GM19238 (cell line): ENCODE results near the gene THOC5.
"Not testable (repeated sequence)": the region's sequence is repeated elsewhere in the genome, so short reads cannot be mapped to it uniquely, and the experiment has no call there.

Experiments
- DNase-seq: peaks from one replicate; pipeline ENCODE4 v3.0.0; 2011; ENCODE audit warnings: low spot score; ENCODE audit not compliant: insufficient read length

THOC5 gene

DNA sequence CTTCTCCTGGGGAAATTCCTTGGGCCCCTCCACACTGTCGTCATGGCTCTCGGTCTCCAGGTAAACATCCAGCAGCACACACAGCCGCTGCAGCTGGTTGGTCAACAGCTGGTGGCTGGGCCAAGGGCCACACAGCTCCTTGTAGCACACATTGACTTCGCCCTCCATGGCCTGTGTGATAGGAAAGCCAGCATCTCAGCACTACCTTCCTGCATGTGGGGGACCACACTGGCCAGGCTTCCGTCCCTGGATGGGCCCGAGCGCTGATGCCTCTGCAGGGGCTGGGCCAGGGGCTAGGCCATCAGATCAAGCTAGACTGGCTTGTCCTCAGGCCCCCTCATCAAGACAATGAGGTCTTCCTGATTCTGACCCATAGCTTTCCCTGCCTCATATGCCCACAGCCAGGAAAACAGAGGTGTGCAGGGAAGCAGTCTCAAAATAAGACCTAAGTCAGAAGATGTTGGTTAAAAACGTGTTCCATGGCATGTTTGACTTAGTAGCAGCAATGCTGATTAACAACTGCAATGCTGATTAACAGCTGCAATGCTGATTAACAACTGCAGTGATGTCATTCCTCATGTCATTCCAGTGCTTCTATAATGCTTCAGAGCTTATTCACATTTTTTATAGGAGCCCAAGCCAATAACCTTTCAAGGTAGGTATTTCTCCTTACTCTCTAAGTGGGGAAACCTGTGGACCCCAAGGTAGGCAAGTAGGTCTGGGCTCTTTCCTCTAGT is 42.3 kb downstream of the THOC5 start:
- no peak for DNase-seq

DNA sequence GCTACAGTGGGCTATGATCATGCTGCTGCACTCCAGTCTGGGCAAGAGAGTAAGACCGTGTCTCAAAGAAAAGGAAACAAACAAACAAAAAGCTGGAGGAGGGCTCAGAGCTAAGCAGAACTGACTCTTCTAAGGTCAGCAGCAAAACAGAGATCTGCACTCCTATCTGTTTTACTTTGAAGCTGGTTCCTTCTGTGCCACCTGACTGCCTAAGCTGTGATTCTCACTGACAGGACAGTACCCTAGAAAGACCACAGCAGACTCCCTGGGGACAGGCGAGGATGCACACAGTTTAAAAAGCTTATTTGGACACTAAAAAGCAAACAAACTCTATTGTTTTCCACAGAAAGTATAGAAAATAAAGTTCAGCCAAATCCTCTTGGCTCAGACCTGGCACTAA is 43.0 kb downstream of the THOC5 start:
- DNase-seq = no peak

DNA sequence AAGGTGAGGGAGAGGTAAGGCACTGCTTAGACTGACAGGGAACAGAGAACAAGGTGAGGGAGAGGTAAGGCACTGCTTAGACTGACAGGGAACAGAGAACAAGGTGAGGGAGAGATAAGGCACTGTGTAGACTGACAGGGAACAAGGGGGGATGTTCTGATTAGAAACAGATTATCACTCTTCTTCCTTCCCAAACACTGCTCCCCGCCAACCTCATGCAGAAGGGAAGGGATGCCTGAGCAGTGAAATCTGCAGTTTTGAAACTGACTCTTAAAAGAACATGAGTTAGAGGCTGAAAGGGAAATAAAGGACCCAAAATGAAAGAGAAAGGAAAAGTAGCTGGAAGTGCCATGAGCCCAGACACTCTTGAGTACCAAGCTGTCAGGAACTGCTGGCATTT is 43.7 kb downstream of the THOC5 start:
- no peak for DNase-seq

DNA sequence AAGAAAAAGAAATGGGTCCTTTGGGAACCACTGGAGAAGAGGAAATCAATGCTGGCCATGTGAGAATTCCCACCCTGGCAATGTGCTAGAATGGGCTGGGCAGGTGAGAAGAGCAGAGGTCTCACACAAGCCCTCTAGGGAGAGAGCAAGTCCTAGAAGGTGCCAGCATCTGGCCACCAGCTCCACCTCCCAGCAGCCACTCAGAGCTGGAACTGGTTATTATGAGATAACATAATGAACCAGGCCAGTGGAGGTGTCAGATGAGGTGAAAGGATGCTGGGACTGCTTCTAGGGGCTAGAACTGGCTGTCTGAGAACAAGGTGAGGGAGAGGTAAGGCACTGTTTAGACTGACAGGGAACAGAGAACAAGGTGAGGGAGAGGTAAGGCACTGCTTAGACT is 44.3 kb downstream of the THOC5 start:
- no peak for DNase-seq

DNA sequence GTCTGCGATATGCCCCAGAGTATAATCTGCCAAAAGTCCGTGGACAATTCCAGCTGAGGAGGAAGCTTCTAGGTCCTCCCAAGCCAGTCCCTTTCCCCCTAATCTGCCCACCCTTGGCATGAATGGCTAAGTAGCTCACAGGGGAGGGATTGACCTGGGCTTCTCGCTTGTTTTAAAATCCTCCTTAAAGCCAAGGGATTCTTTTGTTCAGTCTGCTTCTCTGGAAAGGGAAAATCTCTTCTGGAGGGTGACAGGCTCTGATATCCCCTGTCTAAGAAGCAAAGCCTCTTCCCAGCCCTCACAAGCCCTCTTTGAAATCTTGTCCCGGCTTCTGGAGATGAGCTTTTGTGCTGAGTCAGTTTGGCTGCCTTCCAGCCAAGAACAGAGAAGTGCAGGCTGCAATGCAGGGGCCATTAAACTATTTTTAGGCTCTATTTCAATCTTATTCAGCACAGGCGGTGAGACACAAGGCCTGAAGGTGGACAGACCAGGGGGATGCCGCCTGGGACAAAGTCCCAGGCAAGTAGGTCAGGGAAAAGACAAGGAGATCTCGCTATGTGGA is 49.7 kb downstream of the THOC5 start:
- no peak for DNase-seq

DNA sequence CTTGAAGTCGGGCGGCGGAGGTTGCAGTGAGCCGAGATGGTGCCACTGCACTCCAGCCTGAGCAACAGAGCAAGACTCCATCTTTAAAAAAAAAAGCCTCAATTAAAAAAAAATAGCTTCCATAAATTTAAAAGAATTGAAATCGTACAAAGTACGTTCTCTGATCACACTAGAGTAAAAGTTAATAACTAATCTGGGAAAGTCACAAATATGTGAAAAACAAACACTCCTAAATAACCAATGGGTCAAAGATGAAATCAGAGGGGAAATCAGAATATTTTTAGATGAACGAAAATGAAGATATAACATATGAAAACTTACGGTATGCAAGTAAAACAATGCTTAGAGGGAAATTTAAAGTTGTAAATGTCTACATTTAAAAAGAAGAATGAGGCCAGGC is 53.7 kb downstream of the THOC5 start:
- no peak for DNase-seq

DNA sequence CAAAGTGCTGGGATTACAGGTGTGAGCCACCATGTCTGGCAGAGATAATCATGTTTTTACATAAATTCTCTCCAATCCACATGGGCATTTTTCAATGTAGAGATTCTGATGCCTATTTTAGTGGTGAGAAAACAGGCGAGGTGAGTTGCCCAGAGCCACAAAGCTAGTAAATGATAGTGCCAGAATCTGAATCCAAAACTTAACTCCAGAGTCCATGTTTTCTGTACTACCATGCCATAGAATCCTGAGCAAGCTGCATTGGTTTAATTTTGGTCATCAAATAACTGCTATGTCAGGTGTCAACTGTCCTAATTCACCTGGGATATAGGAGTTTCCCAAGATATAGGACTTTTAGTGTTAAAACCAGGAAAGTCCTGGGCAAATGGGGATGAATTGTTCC is 59.9 kb downstream of the THOC5 start:
- no peak for DNase-seq

DNA sequence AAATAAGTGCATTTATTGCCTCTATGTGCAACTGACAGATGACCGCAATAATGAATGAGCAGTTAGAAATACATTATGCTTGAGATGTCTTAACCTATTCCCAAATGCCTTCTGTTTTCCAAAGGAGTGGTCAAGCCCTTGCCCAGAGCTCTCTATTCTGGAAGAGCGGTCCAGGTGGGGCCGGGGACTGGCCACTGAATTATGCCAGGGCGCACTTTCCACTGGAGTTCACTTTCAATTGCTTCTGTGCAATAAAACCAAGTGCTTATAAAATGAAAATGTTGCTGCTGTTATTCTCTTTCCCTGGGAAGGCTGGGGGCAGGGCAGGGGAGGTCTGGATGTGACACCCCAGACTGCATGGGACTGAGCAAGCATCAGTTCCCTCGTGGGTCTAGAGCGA is 62.5 kb downstream of the THOC5 start:
- no peak for DNase-seq

DNA sequence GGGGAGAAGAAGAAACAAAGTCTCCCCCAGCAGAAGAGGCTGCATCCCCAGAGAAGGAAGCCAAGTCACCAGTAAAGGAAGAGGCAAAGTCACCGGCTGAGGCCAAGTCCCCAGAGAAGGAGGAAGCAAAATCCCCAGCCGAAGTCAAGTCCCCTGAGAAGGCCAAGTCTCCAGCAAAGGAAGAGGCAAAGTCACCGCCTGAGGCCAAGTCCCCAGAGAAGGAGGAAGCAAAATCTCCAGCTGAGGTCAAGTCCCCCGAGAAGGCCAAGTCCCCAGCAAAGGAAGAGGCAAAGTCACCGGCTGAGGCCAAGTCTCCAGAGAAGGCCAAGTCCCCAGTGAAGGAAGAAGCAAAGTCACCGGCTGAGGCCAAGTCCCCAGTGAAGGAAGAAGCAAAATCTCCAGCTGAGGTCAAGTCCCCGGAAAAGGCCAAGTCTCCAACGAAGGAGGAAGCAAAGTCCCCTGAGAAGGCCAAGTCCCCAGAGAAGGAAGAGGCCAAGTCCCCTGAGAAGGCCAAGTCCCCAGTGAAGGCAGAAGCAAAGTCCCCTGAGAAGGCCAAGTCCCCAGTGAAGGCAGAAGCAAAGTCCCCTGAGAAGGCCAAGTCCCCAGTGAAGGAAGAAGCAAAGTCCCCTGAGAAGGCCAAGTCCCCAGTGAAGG is 64.3 kb downstream of the THOC5 start:
- not testable (repeated sequence) for DNase-seq

DNA sequence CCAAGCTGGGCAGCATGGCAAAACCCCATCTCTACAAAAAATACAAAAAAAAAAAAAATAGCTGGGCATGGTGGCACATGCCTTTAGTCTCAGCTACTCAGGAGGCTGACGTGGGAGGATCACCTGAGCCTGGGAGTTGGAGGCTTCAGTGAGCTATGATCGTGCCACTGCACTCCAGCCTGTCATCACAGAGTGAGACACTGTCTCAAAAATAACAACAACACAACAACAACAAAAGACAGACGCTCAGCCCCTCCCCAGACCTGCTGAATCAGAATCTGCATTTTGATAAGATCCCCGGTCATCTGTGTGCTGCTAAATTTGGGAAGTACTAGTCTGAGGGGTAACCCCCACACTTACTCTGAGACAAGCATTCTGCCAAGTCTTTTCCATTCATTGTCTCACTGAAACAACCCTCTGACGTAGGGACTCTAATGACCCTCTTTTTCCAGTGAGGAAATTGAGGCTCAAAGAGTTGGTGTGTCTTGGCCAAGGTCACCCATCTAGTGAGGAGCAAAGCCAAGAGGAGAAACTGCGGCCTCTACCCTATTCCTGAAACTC is 66.1 kb downstream of the THOC5 start:
- no peak for DNase-seq

DNA sequence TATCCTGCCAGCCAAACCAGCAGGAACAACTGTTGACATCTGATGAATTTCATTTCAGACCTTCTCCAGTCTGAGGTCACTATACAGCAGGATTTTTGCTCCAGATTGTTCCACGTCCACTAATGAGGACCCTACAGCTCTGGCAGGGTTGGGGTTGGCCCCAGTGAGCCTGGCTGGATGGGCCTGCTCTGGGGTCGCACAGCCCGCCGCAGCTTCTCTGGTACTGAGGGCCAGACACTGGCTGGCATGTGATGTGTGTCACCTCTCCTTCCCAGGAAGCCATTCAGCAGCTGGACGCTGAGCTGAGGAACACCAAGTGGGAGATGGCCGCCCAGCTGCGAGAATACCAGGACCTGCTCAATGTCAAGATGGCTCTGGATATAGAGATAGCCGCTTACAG is 68.1 kb downstream of the THOC5 start:
- DNase-seq = no peak

DNA sequence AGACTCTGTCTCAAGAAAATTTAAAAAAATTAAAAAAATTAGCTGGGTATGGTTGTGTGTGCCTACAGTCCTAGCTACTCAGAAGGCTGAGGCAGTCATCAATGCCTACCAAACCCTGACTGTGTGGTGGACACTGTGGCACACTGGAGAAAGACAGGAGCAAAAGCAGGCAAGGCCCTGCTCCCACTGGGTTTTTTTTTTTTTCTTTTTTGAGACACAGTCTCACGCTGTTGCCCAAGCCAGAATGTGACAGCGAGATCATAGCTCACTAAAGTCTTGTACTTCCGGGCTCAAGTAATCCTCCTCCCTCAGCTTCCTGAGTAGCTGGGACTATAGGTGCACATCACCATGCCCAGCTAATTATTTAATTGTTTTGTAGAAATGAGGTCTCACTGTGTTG is 68.9 kb downstream of the THOC5 start:
- DNase-seq = no peak

DNA sequence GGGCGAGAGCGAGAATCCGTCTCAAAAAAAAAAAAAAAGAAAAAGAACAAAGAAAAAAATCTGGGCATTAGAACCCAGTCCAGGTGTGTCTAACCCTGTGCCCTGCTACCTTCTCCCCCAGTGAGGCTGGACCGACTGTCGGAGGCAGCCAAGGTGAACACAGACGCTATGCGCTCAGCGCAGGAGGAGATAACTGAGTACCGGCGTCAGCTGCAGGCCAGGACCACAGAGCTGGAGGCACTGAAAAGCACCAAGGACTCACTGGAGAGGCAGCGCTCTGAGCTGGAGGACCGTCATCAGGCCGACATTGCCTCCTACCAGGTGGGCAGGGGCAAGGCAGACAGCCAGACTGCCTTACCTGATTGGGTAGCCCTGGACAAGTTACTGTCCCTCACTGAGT is 70.3 kb downstream of the THOC5 start:
- DNase-seq = no peak

DNA sequence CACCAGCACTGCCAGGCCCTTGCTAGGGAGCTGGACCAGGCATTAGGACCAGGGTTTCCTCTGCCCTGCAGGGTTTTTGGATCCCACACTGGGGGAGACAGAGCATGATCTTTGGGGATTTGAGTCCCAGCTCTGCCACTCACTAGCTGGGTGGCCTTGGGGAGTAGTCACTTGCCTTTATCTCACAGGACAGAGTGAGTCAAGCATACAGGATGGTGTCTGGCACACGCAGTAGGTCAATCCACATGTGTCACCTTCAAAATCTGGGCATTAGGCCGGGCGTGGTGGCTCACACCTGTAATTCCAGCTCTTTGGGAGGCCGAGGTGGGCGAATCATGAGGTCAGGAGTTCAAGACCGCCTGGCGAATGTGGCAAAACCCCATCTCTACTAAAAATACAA is 70.8 kb downstream of the THOC5 start:
- DNase-seq = no peak

DNA sequence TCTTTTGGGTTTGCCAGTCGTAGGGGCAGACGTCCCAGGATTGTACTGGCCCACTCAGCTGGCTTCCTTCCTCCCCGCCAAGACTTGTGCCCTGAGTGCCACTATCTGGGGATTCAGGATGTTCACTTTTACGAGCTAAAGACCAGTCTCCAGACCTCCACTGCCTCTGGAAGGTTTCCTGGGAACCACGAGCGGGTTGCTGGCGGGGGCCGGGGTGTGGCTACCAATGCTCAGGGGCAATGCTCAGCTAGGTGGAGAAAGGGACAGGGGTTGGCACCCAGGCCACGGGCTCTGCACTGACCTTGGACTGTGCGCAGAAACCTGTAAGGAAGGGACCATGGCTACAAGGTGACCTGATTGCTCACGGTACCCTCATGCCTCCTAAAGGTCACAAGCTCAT is 71.3 kb downstream of the THOC5 start:
- DNase-seq = no peak

DNA sequence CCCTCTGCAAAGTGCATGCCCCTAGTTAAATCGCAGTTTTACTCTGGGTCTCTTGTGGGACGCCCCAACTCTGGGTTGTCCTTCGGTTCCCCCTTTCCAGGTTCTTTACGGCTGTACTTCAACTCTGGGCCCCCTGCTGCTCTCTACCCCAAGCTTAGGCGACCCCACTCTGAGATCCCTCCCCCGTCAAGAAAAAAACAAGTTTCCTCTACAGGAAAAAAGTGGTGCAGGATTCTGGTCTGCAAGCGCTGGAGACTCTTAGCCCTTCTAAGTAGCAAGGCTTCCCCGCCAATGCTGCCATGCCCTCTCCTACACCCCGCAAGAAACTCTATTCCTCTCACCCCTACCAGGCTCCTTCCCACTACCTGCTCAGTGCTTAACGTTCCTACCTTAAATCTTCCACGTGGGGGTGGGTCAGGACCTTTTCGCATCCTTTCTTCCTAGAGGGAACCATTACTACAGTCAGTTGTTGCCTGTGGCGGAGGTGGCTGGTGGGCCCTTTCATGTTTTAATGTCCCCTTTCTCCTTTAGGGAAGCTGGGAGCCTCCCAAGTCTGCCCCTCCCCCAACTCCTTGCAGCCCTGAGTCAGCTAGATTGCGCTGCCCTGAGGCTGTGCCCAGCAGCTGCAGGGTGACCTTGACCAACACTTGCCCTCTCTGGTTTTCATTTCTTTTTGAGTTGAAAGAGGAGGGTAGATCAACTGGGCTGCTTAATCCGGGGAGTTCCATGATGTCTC is 72.1 kb downstream of the THOC5 start:
- DNase-seq = no peak

DNA sequence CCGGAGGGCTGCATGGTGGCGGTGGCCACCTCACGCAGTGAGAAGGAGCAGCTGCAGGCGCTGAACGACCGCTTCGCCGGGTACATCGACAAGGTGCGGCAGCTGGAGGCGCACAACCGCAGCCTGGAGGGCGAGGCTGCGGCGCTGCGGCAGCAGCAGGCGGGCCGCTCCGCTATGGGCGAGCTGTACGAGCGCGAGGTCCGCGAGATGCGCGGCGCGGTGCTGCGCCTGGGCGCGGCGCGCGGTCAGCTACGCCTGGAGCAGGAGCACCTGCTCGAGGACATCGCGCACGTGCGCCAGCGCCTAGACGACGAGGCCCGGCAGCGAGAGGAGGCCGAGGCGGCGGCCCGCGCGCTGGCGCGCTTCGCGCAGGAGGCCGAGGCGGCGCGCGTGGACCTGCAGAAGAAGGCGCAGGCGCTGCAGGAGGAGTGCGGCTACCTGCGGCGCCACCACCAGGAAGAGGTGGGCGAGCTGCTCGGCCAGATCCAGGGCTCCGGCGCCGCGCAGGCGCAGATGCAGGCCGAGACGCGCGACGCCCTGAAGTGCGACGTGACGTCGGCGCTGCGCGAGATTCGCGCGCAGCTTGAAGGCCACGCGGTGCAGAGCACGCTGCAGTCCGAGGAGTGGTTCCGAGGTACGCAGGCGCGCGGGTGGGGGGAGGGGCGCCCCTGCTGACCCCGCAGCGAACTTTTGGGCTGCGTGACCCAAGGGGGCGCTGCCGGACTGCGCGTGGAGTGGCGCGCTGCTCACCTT is 72.9 kb downstream of the THOC5 start:
- no peak for DNase-seq

DNA sequence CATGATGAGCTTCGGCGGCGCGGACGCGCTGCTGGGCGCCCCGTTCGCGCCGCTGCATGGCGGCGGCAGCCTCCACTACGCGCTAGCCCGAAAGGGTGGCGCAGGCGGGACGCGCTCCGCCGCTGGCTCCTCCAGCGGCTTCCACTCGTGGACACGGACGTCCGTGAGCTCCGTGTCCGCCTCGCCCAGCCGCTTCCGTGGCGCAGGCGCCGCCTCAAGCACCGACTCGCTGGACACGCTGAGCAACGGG is 73.4 kb downstream of the THOC5 start:
- DNase-seq = no peak

DNA sequence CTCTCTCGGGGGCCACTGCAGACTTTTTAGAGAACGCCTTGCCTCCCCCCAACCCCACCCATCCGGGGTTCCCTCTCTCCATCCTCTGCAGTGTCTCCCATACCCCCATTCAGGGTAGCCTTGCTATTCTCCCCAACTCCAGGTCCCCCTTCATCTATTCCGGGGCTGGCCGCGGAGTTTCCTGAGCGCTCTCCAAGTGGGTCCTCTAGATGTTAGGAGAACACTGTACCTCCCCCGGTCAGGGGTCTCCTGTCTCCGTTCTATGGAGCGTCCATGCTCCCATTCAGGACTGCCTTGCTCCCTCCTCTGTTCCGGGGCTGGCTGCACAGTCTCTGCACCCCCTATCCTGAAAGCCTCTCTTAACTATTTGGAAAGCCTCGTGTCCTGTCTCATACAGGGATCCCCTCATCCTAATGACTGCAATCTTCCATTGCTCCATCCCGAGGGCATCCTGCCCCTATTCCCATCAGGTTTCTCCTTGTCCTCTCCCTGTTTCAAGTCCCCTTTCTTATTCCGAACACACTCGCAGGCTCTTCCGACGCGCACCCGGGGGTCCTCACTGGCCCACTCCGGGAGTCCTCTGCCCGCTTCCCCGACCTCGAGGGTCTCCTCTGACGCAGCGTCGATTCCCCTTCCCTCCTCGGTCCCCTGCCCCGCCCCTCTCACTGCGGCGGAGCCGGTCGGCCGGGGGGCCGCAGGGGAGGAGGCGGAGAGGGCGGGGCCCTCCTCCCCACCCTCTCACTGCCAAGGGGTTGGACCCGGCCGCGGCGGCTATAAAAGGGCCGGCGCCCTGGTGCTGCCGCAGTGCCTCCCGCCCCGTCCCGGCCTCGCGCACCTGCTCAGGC is 73.9 kb downstream of the THOC5 start, which contains the start of gene NEFH:
Gene NEFH, plus strand, starts transcription at position 802 of the 845 bp plus-strand sequence. CDS start 45 bp downstream, outside the sequence.
- DNase-seq = no peak
